HG02852 (cell line): ENCODE measurements around the gene TMC7.
"Not testable (repeated sequence)": the region's sequence is repeated elsewhere in the genome, so short reads cannot be mapped to it uniquely, and the experiment has no call there.

Experiments used
- ATAC-seq: cut with Tn5 transposase; IDR thresholded peaks from one replicate; pipeline ENCODE4 v1.9.1; 2021; ENCODE audit warnings: mild to moderate bottlenecking, moderate library complexity; ENCODE audit not compliant: unreplicated experiment

The TMC7 gene

DNA sequence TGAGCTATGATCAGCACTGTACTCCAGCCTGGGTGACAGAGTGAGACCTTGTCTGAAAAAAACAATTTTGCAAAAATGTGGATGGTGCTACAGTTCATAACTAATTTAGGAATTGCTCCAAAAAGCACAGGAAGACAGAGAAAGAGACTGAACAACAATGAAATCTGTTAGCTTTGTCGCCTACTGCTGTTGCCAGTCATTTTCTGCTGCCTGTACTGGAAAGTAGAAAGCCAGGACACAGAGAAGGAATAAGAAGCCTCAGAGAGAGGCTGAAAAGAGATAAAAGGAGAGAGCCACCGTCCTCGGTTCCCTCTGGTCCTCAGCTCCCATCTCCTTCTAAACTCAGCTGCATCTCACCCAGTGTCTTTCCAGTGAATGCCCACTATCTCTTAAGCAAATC is 8.6 kb upstream of the TMC7 start:
- ATAC-seq: no peak

GRCh38 chr16:18979936-18980335 is 3.8 kb upstream of the TMC7 start:
- ATAC-seq: no peak

GRCh38 chr16:18984435-18985005 is 786 bp downstream of the TMC7 start:
- ATAC-seq: no peak

GRCh38 chr16:18985256-18985655 is 1.5 kb downstream of the TMC7 start:
- not testable (repeated sequence) for ATAC-seq

- not testable (repeated sequence) for ATAC-seq
Observed at GRCh38 chr16:18991731-18992130, 8.0 kb downstream of the TMC7 start.

- ATAC-seq: not testable (repeated sequence)
Observed at GRCh38 chr16:18993531-18993930, 9.8 kb downstream of the TMC7 start.

GRCh38 chr16:18994181-18994580 is 10.4 kb downstream of the TMC7 start:
- not testable (repeated sequence) for ATAC-seq

DNA sequence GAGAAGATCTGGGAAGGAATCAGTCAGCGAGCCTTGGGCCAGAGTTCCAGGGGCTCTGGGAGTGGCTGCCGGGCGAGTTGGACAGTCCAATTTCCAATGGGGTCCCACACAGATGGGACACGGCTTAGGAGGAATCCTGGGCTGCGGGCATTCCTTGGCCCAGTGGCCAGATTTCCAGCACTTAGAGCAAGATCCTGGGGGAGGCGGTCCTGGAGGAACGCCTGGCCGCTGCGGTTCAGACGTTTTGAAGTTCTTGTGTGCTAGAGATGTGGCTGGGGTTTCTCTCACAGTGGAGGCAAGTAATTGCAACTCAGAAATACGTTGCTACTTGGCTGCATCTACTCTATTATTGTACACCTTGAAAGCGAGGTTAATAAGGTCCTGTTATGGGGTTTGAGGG is 11.7 kb downstream of the TMC7 start:
- ATAC-seq: not testable (repeated sequence)

- ATAC-seq: not testable (repeated sequence)
Observed at GRCh38 chr16:18996536-18996935, 12.8 kb downstream of the TMC7 start.

- not testable (repeated sequence) for ATAC-seq
Observed at GRCh38 chr16:18997001-18997400, 13.3 kb downstream of the TMC7 start.

- no peak for ATAC-seq
Observed at GRCh38 chr16:18999045-18999393, 15.3 kb downstream of the TMC7 start.

DNA sequence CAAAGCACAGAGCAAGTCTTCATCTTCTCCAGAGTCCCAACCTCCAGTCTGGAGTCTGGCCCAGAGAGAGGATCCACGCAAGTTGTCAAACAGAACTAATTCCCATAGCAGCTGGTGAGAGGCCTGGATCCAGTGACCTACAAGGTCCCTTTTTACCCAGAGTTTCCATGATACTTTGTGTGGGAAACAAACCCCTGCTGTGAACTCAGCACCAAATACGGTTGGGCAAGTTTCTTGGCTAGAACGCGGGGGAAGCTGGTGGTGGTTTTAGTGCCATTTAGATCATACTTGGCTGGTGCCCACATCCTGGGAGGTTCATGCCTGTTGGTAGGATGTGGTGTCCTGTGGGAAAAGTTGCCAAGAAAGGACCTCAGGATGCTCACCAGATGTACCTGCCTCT is 18.1 kb downstream of the TMC7 start:
- no peak for ATAC-seq

DNA sequence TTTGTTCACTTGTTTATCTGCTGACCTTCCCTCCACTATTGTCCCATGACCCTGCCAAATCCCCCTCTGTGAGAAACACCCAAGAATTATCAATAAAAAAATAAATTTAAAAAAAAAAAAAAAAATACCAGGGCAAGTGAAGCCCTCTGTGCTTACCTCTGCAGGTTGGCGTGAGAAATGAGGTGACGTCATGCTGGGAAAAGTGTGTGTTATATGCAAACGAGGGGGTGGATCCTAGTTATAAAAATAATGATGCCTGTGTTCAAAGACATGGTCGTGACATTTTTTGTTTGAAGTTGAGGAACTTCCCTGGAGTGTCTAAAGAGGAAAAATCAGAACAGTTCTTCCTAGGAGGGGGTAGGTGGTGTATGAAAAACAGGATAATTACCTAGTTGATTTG is 20.2 kb downstream of the TMC7 start:
- ATAC-seq: no peak

DNA sequence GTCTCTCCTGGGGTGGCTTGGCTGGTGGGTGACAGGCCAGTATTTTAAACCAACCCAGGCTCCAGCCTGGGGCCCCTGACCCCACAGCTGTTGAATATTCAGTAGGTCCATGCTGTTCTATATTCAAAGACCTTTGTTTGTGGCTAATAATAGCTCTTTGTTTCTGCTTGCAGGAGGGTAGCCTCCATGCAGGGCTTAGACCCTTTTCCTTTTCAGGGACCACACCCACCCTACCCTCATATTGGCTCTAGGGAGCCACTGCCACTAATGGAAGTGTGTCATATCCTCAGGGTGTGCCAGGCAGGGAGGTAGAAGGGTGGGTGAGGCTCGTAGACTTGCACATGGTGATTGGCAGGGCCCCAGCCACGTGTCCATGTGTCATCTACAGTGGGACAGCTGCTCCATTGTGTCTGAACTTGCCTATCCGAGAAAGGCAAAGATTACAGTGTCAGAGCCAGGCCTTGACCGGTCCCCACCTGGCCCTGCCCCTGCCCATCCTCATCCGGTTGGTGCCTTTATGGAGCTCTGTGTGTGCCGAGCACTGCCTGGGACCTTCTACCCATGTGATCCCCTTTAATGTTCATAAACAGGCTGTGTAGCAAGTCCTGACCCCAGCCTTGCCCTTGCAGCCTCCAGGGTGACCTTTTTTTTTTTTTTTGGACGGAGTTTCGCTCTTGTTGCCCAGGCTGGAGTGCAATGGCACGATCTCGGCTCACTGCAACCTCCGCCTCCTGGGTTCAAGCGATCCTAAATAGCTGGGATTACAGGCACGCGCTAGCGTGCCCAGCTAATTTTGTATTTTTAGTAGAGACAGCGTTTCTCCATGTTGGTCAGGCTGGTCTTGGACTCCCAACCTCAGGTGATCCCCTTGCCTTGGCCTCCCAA is 22.1 kb downstream of the TMC7 start:
- no peak for ATAC-seq

DNA sequence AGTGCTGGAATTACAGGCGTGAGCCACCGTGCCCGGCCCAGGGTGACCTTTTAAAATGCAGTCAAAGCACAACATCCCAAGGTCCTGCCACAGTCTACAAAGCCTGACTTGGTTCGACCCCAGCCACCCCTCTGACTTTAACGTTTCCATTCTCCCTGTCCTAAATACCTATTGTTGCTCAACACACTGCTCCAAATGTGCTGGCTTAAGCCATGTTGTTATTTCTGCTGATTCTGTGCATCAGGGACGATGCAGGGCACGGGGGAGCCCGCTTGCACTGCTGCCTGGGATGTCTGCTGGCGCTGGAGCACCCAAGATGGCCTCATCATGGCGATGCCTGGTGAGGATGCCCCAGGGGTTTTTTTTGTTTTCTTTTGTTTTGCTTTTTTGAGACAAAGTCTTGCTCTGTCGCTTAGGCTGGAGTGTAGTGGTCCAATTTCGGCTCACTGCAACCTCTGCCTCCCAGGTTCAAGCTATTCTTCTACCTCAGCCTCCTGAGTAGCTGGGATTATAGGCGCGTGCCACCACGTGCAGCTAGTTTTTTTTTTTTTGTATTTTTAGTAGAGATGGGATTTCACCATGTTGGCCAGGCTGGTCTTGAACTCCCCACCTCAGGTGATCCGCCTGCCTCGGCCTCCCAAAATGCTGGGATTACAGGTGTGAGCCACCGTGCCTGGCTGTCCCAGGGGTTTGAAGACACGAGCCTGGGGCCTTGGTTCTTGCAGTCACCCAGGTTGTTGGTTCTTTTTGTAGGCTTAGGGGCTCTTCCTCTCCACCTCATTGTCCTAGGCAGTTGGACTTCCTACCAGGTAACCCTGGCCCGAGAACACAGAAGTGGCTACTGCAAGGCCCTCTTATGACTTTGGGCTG is 22.9 kb downstream of the TMC7 start:
- no peak for ATAC-seq

DNA sequence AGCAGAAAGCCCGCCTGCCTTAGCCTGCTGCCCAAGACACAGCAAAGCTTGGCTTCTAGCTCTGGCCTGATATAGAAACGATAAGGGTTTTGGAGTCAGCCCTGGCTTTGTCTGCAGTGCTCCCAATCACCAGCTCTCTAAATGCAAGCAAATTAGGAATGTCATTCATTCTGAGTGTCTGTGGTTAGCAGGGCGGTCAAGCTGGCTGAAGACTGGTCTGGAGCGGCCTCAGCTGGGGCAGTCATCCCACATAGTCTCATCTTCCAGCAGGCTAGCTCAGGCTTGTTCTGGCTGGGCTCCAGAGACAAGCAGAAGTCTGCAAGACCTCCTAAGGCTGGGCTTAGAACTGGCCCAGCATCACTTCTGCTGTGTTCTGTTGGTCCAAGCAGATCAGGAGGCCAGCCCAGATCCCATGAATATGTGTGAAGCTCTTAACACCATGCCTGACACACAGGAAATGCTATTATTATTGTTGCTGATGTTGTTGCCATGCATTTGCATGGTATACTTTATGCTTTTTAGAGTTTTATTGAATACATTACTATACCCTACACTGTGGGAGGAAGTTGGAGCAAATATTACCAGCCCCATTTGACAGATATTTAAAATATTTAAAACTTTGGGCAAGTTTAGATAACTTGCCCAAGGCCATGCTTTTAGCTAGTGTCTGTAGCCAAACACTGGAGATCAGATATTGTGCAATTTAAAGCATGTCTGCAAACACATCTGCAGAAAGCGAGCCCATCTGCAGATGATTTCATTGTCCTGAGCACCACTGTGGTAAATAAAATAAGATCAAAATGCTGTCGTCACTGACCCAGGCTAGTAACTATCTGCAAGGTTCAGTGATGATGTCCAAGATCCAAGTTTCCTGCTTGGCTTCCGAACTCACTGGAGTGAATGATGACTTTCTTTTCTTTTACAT is 24.8 kb downstream of the TMC7 start:
- no peak for ATAC-seq

GRCh38 chr16:19011169-19011731 is 27.5 kb downstream of the TMC7 start:
- no peak for ATAC-seq

GRCh38 chr16:19014461-19014860 is 30.7 kb downstream of the TMC7 start:
- no peak for ATAC-seq

DNA sequence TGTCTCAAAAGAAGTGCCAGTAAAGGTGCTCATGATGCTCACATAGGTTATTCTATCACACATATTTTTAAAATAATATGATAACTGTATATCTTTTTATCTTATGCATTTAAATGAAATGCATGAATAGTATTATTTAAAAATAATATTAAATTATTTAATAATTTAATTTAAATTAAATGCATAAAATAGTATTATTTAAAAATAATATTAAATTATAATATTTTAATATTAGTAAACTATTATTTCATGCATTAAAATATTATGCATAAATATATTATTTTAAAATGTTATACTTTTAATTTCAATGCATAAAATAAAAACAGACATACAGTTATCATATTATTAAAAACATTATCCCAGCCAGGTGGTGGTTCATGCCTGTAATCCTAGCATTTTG is 33.4 kb downstream of the TMC7 start:
- no peak for ATAC-seq

DNA sequence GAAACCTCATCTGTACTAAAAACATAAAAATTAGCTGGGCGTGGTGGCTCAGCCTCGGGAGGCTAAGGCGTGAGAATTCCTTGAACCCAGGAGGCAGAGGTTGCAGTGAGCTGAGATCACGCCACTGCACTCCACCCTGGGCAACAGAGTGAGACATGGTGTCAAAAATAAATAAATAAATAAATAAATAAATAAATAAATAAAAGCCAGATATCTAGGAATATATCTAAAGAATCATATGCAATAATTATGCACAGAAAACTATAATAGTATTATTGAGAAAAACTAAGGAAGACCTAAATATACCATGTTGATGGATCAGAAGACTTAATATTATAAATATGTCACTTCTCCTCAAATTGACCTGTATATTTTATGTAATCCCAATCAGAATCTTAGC is 37.0 kb downstream of the TMC7 start:
- no peak for ATAC-seq
